HG02938 (cell line): ENCODE data around the gene ELFN1.

ENCODE experiments used
- ATAC-seq: cut with Tn5 transposase; IDR thresholded peaks from one replicate; pipeline ENCODE4 v1.9.1; 2021; ENCODE audit warnings: mild to moderate bottlenecking, moderate library complexity; ENCODE audit not compliant: unreplicated experiment

Gene ELFN1

DNA sequence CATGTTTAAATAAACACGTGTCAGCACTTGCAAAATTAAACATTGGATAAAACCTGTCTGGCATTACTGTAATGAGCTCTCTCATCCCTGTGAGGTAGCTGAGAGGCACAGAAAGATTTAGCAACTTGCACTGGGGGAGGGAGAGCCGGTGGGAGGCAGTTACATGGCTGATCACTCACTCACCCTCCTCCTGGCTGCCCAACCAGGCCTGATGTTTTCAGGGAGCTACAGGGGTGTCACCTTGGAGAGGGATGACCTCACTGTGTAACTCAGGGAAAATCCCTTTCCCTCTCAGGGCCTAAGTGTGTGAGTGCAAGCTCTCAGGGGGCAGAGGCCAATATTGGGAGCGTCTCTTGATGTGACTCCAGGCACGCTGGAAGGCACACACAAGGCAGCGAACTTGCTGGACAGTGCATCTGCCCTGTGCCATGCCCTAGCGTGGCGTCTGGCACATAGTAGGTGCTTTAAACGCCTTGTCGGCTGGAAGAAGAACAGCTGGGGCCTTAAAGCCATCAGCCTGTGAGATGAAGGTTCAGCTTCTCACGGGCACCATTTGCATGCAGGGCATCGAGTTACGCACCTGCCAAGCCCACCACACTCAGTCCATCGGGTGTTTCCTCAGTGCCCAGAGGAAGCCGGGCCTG is 51.1 kb downstream of the ELFN1 start:
- ATAC-seq = no peak

DNA sequence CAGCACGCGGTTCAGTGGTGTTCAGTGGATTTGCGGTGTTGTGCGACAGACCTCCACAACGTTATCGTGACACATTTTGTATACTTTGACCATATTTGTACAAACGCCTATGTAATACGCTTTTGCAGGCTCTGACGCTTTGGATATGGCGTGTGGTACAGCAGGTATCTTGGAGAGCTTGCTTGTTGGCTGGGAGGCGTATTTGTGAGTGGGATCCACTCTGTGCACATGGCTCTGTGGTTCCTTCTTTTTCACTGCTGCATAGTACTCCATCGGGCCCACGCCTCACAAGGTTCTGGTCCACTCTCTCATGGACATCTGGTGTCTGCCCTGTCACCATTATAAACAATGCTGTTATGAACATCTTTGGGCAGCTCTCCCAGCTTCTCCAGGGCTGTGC is 53.2 kb downstream of the ELFN1 start:
- ATAC-seq = no peak

DNA sequence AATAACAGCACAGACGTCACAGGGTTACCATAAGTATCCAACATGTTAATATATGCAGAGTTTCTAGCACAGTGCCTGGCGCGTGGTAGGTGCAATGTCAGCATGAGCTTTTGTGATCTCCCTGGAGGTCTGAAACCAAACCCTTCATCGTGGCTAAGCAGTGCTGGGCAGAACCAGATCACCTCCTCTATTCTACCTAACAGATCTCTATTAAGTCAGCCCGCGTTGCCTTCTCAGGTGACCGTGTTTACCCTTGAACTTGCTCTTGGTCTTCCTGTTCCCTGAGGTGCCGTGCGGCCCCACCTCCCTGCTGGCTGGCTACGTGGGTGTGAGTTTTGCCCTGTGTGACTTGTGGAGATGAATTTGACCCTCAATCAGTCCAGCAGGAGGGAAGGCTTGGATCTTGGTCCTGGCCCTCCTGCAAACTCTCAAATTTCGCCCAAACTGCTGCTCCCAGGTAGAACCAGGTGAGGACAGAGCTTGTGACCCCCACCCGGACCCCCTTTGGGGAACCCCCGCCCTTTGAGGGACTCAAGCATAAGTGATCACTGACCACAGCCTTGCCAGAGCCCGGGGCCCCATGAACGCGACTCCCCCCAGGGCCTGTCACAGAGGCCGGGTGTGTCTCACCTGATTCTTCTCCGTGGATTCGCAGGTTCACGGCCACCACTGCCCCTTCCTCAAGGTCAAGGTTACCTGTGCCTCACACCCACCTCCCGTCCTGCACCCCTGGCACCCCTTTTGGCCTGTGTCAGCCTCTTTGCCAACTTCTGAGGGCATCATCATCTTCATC is 54.2 kb downstream of the ELFN1 start:
- ATAC-seq = no peak

DNA sequence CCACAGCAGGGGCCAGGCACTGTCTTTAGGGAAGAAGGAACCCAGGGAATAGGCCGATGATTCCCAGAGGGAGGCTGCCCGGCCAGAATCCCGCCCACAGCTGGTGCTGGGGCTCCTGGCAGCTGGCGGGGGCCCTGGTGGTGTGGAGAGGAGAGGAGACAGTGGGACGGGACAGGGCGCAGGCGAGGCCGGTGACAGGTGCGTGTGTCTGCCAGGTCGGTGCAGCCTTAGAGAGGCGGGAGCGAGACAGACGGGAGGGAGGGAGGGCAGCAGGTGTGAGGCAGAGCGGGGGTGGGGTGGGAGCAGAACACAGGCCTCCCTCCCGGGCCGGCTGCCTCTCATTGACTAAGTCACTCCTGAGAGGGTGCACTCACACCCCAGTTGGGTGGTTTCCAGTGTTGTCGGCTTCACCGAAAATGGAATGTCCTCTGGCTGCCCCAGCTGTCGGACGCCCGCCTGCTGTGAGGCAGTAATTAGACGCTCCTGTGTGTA is 55.2 kb downstream of the ELFN1 start:
- no peak for ATAC-seq

DNA sequence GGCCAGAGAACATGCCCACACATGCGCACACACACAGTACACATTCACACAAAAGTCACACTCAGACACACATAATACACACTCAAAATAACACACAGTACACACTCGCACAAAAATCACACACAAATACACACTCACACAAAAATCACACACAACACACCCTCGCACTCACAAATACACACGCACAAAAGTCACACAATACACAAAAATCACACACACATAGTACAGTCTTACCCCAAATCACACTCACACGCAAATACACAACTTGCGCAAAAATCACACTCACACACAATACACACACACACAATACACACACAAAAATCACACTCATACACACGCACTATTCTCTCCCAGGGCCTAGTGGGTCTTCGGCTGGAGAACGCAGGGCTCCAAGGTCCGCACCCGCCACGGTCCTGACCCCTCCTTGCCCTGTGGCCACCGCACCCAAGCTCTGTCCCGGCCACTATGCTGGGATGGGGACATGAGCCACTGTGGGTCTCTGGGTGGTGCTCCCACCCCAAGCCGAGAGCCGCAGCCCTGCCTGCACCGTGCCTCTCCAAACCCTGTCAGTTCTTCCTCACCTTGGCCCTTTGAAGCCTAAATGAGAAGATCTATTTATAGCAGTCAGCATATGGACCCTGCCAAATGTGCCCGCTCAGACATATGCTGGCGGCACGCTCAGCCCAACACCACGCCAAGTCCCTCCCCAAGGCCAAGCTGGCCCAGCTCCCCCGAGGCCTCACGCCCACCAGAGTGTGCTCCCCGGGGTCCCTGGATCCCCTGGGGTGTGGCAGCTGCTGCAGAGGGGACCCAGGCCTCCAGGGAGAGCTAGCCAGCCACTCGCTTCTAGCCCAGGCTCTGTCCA is 55.9 kb downstream of the ELFN1 start:
- ATAC-seq = no peak

DNA sequence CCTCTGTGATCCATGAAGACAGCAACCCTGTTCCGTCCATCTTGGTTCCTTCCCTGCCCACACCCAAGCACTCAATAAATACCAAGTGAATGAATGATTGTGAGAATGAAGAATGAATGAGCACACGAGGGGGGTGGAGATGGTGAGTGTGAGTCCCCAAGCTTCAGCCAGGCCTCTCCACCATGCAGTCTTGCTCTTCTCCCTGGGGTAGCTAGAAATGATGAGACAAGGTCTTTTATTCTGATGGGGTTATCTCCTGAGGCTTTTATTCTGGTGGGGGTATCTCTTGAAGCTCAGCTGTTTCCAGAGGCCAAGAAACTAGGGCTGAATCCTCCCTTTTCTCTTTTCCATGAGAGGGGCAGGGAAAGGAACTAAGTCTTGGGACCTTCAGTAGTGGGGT is 57.0 kb downstream of the ELFN1 start:
- ATAC-seq = no peak

DNA sequence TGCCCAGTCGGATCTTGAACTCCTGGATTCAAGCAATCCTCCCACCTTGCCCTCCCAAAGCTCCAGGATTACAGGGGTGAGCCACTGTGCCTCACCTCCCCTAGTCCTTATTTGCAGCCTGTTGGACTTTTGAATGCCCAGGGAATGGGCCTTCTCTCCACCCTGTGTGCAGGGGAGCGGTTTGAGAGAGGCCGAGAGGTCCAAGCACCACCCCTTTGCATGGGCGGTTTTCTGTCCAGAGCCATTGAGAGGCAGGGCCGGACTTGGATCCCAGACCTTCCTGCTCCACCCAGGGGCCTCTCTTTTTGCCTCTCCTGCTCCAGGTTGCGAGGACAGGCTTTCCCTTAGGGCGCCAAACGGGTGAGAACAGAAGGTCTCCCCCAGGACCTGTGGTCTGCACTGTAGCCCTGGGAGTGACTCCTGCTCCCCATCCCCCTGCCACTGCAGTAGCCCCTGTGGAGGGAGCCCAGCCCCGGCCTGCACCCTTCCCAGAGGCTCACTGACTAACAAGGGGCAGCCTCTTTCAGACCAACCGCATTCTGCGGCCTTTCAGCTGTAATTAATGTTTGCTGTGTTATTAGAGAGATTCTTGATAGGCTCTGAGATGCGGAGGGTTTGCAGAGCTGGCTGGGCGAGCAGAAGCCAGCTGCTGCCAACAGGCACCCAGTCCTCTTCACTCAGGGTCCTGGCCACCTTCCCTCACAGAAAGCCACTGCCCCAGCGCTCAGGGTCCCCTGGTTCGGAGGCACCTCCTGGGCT is 57.9 kb downstream of the ELFN1 start:
- no peak for ATAC-seq

DNA sequence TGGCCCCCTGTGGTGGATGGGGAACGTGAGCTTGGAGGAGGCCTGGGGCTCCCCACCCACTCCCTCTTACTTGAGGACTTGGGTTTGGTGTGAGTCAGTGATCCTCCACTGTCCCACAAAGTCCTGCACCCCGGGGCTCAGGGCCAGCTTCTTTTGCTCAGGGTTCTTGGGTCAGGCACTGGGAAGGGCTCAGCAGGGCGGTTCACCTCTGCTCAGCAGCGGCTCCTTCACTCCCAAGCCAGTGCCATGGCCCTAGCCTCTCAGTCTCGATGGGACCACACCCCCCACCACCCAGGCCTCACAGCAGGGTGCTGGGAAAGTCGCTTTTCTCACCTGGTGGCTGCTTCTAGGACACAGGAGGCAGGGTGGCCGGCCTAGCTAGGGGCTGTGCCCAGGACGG is 59.1 kb downstream of the ELFN1 start:
- ATAC-seq = no peak

GRCh38 chr7:1729773-1730172 is 59.7 kb downstream of the ELFN1 start:
- ATAC-seq = no peak

DNA sequence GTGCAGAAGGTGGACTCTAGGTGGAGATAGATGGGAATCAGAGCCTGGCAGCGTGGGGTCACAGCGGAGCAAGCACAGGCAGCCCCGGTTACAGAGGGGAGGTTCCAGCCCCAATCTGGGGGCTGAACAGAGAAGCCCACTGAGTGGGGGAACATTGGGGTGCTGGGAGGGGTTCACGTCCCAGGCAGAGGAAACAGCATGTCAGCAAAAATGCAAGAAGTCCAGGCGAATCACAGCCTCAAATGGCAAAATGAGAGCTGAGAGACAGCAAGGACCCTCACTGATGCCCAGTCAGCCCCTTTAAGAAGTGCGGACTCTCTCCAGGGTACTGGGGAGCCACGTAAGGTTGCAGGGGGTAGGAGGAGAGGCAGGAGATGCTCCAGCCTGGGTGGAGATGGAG is 62.0 kb downstream of the ELFN1 start:
- no peak for ATAC-seq

DNA sequence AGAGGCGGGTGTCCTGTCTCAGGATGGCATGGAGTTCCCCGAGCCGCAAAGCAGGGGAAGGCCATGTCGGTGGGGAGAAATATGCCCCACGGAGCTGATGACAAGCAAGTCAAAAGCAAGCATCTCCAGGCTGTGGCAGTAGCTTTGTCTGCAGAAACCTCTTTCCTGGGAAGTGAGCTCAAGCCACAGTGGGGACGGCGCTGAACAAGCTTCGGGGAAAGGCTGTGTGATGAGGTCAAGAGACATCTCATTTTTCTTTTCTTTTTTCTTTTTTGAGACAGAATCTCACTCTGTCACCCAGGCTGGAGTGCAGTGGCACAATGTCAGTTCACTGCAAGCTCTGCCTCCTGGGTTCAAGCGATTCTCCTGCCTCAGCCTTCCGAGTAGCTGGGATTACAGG is 62.6 kb downstream of the ELFN1 start:
- no peak for ATAC-seq

GRCh38 chr7:1733206-1733907 is 63.3 kb downstream of the ELFN1 start:
- ATAC-seq = no peak

GRCh38 chr7:1733908-1734730 is 64.0 kb downstream of the ELFN1 start:
- ATAC-seq = no peak

GRCh38 chr7:1735262-1735661 is 65.2 kb downstream of the ELFN1 start:
- no peak for ATAC-seq

DNA sequence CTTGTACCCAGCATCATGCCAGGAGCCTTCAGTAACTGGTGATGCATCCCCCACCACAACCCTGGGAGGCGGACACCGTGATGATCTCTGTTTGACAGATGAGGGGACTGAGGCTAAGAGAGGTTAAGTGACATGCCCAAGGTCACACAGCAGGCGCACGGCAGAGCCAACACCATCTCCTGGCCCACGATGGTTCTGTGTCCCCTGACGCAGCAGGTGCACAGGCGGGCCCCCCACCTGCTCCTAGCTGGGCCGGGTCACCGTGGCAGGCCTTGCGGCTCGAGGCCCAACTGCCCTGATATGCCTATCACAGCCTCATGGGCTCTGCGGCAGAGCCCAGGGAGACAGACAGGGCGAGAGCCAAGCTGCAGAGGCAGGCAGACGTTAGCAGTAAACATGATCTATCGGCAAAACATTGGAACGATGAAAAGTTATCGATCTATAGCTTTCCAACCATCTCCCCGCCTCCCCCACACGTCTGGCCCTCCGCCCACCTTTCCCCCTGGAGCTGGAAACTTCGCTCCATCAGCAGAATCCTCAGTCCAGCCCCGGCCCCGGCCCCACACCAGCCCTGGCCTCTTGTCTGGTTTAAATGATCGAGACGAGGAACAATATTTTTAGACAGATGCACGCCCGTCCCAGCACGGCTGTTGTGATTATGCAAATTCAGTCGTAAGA is 65.9 kb downstream of the ELFN1 start:
- no peak for ATAC-seq

- ATAC-seq = no peak
These were observed 66.4 kb downstream of the ELFN1 start for GRCh38 chr7:1736484-1736817.

- no peak for ATAC-seq
These were observed 66.8 kb downstream of the ELFN1 start for GRCh38 chr7:1736830-1737229.

- no peak for ATAC-seq
These were observed 67.4 kb downstream of the ELFN1 start for GRCh38 chr7:1737523-1737922.

DNA sequence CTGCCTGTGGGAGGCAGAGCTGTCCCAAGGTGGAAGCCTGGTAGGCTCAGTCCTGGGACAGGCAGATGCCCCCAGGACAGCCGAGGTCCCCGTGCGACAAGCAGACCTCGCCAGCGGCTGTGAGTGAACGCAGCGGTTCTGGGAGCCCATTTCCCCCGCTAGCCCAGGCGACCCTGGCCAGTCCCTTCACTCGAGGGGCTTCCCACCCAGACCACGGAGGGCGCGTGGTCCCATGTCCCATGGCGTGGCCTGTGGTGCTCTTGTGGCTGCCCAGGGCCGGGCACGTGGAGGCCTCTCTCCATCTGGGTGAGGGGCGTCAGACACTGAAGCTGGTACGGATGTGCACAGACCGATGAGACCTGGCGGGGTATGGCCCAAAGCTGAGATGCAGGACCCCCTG is 67.9 kb downstream of the ELFN1 start:
- ATAC-seq = no peak
